ENCODE data around the gene TMEM87B.
"Not testable (repeated sequence)": the region's sequence is repeated elsewhere in the genome, so short reads cannot be mapped to it uniquely, and the experiment has no call there.

Gene TMEM87B

DNA sequence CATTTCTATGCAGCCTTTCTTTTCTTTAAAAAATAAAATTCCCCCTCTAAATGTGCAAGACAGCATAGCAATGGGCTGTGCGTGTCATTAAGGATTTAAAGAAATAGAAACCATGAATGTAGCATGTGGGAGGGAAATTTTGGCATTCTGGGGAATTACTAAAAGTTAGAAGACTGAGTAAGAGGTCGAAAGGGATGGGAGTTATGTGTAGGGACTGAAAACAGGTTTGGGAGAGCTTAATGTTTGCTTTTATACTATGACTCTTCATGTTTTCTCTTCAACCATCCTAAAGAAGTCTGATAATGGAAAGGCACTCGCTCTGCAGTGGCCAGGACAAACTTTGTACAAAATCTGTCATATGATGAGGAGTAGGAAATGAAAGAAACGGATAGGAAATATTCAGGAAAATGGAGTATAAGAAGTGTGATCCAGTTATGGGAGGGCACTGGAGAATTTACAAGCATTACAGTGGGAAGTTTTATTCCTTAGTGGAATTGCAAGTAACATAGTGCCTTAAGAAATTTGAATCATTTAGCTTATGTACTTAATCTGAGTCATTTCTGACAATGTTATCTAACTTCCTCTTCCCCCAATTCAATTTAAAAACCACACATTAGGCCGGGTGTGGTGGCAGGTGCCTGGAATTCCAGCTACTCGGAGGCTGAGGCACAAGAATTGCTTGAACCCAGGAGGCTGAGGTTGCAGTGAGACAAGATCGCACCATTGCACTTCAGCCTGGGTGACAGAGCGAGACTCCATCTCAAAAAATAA, 20.6 kb downstream of the TMEM87B start:
- no peak for DNase-seq

DNA sequence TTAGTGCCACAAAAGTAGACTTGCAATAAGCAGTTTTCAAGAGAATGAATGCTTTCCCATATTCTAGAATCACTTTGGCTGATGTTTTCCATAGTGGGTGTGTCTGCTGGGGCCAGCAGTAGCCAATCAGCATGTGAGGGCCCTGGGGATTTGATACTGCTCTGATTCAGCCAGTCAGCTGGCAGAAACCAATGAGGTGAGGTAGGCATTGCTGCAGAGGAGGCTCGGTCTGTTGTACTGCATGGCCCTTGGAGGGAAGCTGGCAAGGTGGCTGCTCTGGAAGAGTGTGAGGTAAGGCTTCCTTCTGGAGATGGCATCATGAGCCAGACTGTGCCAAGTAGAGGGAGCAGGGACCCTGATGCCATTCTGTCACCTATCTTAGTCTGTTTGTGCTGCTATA, 22.7 kb downstream of the TMEM87B start:
- DNase-seq: no peak

DNA sequence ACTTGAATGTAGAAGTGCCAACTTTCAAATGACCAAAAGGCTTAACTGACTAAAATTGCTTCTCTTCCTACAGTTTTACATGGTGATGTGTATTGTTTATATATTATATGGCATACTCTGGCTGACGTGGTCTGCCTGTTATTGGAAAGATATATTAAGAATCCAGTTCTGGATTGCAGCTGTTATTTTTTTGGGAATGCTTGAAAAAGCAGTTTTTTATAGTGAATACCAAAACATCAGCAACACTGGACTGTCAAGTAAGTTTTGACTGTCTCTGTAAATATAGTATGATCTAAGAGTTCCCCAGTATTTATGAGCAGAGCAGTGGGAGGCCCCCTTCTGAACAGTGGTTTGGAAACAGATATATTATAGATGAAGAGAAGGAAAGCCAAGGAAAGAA, 26.2 kb downstream of the TMEM87B start:
- no peak for DNase-seq

DNA sequence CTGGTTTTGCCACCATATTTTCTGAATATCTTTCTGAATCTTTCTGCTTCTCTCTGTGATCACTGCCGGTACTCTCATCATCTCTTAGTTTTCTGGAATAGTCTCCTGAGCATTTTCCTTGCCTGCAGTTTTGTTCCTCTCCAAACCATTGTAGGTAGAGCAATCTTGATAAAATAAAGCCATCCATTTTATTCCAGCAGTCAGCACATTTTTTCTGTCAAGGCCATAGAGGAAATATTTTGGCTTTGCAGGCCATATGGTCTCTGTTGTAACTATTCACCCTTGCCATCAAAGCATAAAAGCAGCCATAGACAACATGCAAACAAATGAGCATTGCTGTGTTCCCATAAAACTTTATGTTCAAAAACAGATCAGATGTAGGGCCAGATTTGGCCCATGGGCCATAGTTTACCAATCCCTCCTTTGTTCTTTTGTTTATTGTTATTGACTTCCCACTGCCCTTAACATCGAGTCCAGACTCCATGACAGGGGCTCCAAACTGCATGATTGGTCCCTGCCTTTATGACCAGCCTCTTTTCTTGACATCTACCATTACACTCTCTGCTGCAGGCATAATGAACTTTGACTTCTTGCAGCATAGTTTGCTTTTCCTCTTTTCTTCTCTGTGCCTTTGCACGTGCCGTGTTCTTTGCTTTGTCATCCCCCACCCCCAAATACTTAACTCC, 29.8 kb downstream of the TMEM87B start:
- no peak for DNase-seq

DNA sequence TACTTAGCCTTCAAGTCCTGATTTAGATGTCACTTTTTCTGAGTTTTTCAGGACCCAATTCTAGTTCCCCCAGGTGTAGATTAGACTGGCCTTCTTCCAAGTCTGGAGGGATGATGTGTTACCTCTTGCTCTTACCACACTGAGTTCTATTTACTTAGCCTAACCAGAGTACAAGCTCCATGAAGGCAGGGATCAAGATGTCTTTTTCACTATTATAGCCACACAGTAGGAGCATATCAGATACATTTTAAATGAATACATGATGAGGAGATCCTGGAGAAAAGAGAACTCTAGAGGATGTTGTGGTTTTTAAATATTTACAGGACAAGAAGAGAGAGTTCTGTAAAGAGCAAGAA, 30.3 kb downstream of the TMEM87B start:
- no peak for DNase-seq

DNA sequence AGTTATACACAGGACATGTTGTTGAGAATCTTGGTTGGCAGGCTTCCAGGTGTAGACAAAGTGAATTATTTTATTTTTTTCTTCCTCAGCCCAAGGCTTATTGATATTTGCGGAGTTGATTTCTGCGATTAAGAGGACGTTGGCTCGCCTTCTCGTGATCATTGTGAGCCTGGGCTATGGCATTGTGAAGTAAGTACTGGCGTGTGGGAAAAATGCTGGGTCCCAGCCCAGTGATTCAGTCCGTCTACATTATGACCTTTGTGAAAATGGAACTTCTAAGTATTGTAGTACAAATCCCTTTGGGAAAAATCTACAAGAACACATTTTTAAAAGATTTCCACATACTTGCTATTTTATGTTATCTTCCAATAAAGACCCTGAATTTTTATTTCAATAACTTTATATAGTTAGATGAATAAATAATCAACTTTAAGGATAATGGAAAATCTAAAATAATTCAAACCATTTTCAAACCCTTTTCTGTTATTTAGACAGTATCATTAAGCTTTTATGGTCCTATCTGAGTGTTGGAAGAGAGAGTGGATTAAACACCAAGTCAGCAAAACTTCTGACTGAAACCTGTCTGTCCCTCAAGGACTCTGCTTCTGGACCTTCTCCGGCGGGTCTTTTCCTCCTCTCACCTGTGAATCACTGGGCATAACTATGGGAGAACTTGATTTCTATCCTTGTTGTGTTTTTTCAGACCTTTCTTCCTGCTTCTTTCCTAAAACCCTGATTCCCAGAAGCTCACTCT, 31.0 kb downstream of the TMEM87B start:
- no peak for DNase-seq

DNA sequence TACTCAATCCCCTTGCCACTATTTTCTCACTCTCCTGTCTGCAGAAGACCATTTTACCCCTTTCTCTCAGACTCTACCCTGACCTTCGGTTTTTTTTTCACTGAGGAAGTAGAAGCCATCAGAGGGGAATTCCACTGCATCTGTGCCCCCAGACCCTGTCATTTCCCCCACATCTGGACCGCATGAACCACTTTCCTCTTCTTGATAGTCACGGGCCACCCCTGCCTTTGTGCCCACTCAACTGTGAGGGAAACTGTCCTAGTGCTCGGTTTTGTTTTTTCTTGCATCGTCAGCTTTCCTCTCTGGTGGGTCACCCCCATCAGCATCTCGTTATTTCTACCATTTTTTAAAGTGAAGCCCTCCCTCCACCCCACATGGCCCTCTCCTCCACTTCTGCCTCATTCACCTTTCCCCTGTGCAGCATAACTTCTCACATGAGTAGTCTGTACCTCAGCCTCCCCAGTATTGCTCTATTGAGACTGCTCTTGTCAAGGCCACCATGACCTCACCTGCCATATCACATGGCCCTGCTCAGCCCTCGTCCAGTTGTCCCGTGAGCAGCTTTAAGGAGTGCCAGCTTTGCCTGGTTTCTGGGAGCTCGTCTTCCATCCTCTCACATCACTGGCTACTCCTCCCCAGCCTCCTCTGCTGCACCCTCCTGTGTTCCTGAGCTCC, 32.4 kb downstream of the TMEM87B start:
- DNase-seq: no peak

DNA sequence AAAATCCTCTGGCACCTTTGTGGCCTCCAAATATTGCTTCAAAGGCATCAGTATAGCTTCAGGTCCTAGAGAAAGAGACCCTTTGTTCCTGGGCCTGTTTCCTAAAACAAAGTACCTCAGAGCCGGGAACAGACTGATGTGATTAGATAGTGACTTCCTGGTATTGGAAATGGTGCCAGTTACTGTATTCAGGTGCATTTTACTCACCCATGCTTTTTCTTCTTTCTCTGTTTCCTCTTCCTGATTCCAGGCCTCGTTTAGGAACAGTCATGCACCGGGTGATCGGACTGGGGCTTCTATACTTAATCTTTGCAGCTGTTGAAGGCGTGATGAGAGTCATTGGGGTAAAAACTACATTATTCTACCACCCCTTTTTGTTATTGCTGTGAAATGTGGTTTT, 34.3 kb downstream of the TMEM87B start:
- DNase-seq: no peak

DNA sequence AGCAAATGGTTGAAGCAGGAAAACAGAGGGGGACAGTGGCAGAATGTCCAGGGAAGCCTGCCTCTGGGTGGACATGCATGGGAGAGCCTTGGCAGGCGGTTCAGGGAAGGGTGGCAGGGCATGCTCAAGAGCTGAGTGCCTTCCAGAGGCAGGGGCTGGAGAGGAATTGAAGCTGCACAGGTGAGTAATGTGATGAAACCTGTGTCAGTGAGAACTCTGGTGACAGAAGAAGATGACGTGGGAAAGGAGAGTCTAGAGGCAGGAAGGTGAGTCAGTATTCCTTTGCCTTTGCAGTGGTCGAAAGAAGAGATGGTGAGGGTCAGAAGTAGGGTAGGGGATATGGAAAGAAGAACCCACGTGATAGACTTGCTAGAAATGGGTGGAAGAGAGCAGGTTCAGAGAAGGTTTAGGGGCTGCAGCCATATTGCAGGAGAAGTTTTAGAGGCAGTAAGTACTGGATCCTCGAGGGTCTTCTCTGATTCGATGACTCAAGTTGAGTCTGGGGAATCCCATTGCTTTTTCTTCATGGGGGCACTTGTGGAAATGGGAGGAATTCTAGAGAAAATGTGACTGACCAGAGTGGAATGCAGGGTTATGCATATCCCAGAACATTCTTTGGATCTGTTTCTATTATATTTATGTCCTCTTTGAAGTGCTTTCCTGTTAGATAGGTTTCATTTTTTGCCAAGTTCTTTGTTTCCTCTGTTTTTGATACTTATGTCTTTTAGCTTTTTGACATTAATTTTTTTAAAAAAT, 37.4 kb downstream of the TMEM87B start:
- no peak for DNase-seq

DNA sequence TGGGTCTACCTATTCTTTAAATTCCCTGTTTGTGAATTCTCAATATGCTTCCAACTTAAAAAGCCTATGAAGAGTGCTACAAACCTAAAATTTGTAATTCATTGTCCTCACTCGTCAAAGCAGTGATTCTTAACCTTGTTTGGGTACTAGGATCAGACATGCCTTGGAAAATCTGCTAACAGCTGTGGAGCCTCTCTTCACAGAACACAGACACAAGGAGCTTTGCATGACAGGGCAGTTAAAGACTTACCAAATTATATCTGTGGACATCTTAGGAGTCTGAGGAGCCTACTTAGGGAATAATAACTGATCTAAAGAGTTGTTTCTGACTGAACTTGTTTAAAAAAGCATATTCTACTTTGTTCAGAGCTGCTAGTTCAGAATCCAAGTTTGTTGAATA, 38.1 kb downstream of the TMEM87B start:
- DNase-seq: no peak

DNA sequence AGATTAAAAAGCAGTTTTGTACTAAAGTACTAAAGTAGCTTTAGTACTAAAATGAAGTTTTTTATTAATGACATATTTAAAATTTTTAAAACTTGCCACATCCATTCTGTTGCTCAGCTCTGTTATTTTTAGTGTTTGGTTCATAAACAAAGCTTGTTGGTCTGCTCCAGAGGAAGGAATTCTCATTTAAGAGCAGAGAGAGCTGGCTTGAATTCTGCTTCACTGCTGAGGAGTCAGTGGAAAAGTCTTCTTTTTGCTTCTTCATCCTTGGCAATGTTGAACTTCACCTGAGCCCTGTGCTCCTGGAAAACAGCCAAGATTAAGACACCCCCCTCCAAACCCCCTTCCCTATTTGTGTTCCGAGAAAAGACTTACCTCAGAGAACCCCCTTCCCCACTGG, 40.6 kb downstream of the TMEM87B start:
- no peak for DNase-seq

DNA sequence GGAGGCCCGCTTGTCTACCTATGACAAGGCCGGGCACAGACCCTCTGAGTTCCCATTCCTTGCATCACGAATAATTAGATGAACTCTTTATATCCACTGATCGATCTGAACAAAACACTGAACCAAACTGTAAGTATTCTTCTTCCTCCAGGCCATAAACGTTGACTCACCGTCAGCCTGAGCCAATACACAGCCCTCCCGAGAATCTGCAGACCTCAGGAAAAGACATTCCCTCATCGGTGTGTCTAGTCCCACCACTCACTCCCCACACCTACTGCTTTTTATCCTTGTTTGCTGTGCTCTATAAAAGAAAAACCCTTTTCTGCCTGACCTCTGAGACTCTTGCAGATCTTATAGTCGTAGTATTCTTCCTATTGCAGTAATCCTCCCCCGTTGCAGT, 41.0 kb downstream of the TMEM87B start:
- DNase-seq: no peak

DNA sequence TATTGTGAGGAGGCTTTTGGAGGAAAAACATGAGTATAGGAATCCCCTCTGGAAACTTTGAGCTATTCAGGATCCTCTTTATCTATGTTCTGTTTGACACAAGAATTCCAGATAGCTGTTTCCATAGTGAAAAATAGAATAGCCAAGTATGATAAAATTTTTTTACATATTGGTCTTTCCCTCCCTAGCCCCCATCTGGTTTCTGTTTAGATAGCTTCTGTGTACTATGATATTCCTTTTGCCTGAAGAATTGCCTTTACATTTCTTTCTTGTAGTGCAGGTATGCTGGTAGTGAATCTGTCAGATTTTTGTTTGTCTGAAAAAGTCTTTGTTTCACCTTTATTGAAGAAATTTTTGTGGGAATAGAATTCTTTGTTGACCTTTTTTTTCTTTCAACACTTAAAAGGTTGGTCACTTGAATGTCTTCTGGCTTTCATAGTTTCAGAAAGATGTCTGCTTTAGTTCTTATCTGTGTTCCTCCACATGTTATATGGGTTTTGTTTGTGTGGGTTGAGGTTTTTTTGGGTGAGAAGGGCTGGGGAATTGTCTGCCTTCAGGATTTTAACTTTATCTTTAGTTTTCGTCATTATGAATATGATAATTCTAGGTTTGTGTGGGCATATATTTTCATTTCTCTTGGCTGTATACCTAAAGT, 53.2 kb downstream of the TMEM87B start:
- DNase-seq: no peak

DNA sequence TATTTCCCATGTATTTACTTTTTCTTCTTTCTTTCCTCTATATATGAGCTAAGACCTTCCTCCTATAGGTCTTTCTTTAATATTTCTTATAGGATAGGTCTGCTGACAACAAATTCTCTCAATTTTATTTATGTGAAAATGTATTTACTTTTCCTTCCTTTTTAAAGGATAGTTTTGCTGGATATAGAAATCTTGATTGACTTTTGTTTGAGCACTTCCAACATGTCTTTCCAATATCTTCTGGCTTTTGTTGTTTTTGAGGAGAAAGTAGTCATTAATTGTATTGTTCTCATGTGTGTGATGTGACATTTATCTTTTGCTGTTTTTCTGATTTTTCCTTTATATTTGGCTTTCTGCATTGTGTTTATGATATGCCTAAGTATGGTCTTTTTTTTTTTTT, 54.2 kb downstream of the TMEM87B start:
- no peak for DNase-seq

DNA sequence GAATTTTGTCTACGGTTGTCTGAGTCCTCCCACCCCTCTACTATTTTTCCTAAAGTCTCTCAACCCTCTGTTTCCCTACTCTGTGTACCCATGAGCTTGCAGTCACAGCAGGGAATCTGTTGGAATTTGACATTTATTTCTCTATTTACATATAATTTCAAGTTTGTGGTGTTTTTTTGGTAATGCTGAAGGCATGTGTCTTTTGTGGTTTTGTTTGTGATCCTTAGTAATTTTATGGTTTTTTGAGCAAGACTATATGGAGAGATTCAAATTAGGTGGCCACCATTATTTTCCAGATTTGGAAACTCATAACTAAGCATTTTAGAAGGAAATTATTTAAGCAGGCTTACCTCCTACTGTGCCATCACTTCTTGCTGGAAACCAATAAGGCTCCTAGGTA, 55.9 kb downstream of the TMEM87B start:
- DNase-seq: no peak

DNA sequence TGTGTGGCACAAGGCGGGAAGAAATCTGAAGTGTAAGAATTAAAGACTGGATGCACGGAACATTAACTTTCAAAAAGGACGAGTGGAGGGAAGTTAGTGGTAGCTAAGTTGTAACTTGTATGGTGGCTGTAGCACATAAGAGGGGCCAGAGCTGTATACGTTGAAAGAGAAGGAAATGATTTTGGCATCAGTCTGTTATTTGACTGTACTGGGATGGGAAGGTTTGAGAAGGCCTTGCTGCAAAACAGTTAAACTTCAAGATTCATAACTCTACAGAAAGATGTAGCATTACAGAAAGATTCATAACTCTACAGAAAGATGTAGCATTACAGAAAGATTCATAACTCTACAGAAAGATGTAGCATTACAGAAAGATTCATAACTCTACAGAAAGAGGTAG, 58.3 kb downstream of the TMEM87B start:
- not testable (repeated sequence) for DNase-seq

DNA sequence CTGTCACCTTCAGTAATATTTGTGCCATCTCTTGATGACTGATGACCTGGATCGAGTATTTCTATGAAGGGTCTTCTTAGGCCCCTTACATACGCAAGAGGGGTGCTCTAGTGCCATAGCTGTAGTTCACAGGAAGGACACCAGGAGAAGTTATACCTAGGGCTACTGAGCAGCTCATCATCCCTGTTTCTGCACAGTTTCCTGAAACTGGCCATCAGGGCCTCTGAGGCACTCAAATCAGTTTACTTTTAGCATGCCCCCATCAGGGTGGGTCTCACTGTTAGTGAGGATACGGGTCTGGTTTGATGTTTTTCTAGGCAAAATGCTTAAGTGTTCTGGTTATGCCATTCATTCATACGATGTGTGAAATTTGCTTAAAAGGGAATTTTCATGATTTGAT, 63.1 kb downstream of the TMEM87B start:
- DNase-seq: no peak

DNA sequence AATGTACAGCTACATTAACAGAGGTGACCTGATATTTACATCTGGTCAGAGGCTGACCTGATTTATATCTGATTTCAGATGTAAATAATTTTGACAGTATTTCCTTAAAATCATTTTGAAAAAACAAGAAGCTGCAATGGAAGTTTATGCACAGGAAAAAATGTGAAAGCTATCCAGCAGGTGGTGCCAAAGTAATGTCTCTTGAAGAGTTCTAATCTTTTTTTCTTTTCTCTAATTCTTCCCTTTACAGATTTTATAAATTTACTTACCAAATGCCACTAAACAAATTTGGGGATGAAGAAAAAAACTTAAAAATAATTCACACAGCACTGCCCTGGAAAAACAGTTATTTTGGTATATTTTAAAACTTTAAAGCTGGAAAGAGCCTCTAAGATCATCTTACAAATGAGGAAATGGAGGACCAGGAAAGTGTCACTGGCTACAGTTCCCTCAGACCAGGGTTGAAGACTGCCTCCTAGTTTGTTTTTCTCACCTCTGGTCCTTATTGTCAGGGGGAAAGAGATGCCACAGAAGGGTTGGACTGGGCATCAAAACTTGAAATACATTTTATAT, 66.7 kb downstream of the TMEM87B start:
- peak; percentile 45 for DNase-seq

DNA sequence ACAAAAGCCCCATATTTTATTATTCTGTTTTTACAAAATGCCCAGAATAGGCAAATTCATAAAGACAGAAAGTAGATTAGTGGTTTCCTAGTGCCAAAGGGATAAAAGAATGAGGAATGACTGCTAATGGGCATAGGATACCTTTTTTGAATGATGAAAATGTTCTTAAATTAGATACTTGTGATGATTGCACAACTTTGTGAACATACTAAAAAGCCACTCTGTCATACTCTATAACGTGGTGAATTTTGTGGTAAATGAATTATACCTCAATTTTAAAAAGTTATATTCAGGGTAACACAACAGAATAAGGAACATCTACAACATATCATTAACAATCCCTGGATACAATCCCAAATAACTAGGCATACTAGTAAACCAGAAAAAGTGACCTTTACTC, 74.0 kb downstream of the TMEM87B start:
- no peak for DNase-seq

DNA sequence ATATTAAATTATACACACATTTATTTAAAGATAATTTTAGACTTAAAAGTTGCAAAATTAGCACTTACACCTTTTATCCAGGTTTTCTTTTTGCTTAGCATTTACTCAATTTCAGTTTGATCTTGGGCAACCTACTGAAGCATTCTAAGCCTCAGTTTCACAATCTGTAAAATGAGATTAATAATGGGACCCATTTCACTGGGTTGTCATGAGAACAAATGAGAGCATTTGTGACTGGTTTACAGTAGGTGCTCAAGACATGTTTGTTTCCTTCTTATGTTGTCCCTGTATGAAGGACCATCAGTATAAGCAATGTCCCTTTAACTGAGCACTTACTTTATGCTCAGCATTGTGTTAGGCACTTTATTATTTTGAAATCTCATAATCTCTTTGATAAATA, 78.3 kb downstream of the TMEM87B start:
- no peak for DNase-seq

DNA sequence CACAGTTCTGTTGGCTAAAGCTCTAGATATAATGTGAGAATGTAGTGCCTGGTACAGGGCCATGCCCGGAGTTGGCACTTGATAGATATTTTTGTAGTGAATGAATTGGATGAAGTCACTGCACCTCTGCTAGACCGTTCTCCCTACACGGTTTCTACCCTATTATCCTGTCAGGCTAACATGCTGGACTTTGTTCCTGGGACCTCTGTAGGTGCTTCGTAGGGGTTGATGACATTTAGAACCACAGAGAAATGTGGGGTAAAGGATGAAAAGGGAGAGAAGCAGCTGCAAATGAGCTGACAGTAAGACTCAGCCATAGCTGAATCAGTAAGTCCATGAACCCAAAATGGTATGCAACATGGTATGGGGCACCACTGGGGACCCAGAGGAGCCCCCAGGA, 79.1 kb downstream of the TMEM87B start:
- DNase-seq: no peak

DNA sequence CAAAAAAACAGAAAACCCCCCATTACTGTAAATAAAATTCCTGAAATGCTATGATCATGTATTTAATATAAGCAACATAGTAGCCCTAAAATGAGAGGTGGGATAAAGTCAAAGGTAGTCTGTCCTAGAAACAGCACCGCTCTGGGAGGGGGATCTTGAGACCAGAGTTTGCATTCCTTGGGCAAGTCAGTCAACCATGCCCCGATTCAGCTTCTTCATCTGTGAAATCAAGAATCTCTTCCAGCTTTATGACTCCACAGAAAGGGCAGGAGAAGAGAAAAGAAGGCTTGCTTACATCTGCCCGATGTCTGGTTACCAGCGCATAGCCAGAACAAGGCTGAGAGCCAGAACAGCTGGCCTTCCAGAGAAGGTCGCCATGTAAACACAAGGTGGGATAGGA, 81.0 kb downstream of the TMEM87B start:
- DNase-seq: no peak

All from KG1 (cell line).